Retinal pigment epithelial cell (primary cell): ENCODE measurements around the gene B9D1.

ENCODE experiments used
- DNase-seq: peaks from one replicate; pipeline ENCODE4 v3.0.0-alpha.2; 2010; ENCODE audit warnings: low read depth
- H3K4me3 ChIP-seq: 2 replicates; pipeline ENCODE4 v1.5.1; 2011; ENCODE audit warnings: mild to moderate bottlenecking, low read length, control low read depth, moderate library complexity
- CTCF ChIP-seq: conservative IDR thresholded peaks from 2 replicates; pipeline ENCODE4 v1.5.1; 2011; ENCODE audit warnings: low read depth, low read length, control low read depth, inconsistent platforms

B9D1 gene

GRCh38 chr17:19408346-19408710 is 45.8 kb upstream of the B9D1 start:
- DNase-seq = no peak
- TF ChIP-seq CTCF = no peak
- no peak overlapping the region for H3K4me3 ChIP-seq

- no peak overlapping the region for H3K4me3 ChIP-seq
- no peak for TF ChIP-seq CTCF
- DNase-seq = no peak
Observed at GRCh38 chr17:19407601-19408345, 45.2 kb upstream of the B9D1 start.

- no peak for DNase-seq
- H3K4me3 ChIP-seq = no peak overlapping the region
- no peak for TF ChIP-seq CTCF
Observed at GRCh38 chr17:19405114-19405513, 42.6 kb upstream of the B9D1 start.

GRCh38 chr17:19404264-19404663 is 41.7 kb upstream of the B9D1 start:
- TF ChIP-seq CTCF = no peak
- no peak for DNase-seq
- no peak overlapping the region for H3K4me3 ChIP-seq

- no peak for DNase-seq
- no peak overlapping the region for H3K4me3 ChIP-seq
- no peak for TF ChIP-seq CTCF
Observed at GRCh38 chr17:19403021-19403420, 40.5 kb upstream of the B9D1 start.

- DNase-seq = no peak
- no peak overlapping the region for H3K4me3 ChIP-seq
- no peak for TF ChIP-seq CTCF
Observed at GRCh38 chr17:19402171-19402570, 39.6 kb upstream of the B9D1 start.

GRCh38 chr17:19401321-19402010 is 38.9 kb upstream of the B9D1 start:
- H3K4me3 ChIP-seq = no peak overlapping the region
- no peak for TF ChIP-seq CTCF
- DNase-seq = no peak
